GM19239 (cell line): ENCODE measurements around the gene ATP1A4.
A peak's percentile ranks its signal among the peaks of the same experiment; 100 is the strongest.

ENCODE experiments used
- DNase-seq: peaks from one replicate; pipeline ENCODE4 v3.0.0; 2011; ENCODE audit warnings: low spot score; ENCODE audit not compliant: insufficient read length
- FAIRE-seq: peaks from 2 replicates; lab custom pipeline; 2011; peaks lifted over from hg19 to GRCh38; lab: Jason Lieb, UNC

ATP1A4 gene

GRCh38 chr1:160137216-160137862 lies 14.1 kb upstream of the ATP1A4 start:
- FAIRE-seq (no peak), DNase-seq (no peak)

GRCh38 chr1:160139840-160140239 lies 11.6 kb upstream of the ATP1A4 start:
- FAIRE-seq = no peak
- no peak for DNase-seq

- no peak for DNase-seq
- FAIRE-seq = no peak
Observed at GRCh38 chr1:160143695-160144094, 7.7 kb upstream of the ATP1A4 start.

GRCh38 chr1:160144921-160145320 lies 6.5 kb upstream of the ATP1A4 start:
- no peak for DNase-seq

GRCh38 chr1:160146107-160146506 lies 5.3 kb upstream of the ATP1A4 start:
- DNase-seq (no peak), FAIRE-seq (no peak)

More at GRCh38 chr1:160144921-160145320, 6.5 kb upstream of the ATP1A4 start:
- no peak for FAIRE-seq

- no peak for FAIRE-seq
- no peak for DNase-seq
Observed at GRCh38 chr1:160148121-160148520, 3.3 kb upstream of the ATP1A4 start.

GRCh38 chr1:160149233-160149632 lies 2.2 kb upstream of the ATP1A4 start:
- FAIRE-seq = no peak
- DNase-seq = no peak

- FAIRE-seq (no peak), DNase-seq (no peak)
Observed at GRCh38 chr1:160149716-160150115, 1.7 kb upstream of the ATP1A4 start.

GRCh38 chr1:160154790-160155189 lies 3.4 kb downstream of the ATP1A4 start:
- DNase-seq = no peak
- FAIRE-seq = no peak

GRCh38 chr1:160156361-160156760 lies 5.0 kb downstream of the ATP1A4 start:
- FAIRE-seq = no peak
- DNase-seq = no peak

GRCh38 chr1:160157174-160157573 lies 5.8 kb downstream of the ATP1A4 start:
- FAIRE-seq (no peak), DNase-seq (no peak)

- DNase-seq (no peak), FAIRE-seq (no peak)
Observed at GRCh38 chr1:160158031-160158430, 6.6 kb downstream of the ATP1A4 start.

GRCh38 chr1:160158534-160158933 lies 7.1 kb downstream of the ATP1A4 start:
- DNase-seq = no peak
- FAIRE-seq = no peak

- DNase-seq (no peak), FAIRE-seq (no peak)
Observed at GRCh38 chr1:160159846-160160245, 8.4 kb downstream of the ATP1A4 start.

- DNase-seq (no peak), FAIRE-seq (peak; percentile 47)
Observed at GRCh38 chr1:160161965-160162705, 10.7 kb downstream of the ATP1A4 start.

GRCh38 chr1:160162931-160163330 lies 11.5 kb downstream of the ATP1A4 start:
- FAIRE-seq (peak; percentile 31), DNase-seq (no peak)

GRCh38 chr1:160163615-160164014 lies 12.2 kb downstream of the ATP1A4 start:
- DNase-seq (no peak), FAIRE-seq (no peak)

GRCh38 chr1:160164121-160164520 lies 12.7 kb downstream of the ATP1A4 start:
- no peak for FAIRE-seq
- no peak for DNase-seq

- no peak for FAIRE-seq
- no peak for DNase-seq
Observed at GRCh38 chr1:160166166-160166868, 14.9 kb downstream of the ATP1A4 start.

- DNase-seq (no peak), FAIRE-seq (no peak)
Observed at GRCh38 chr1:160167056-160167455, 15.7 kb downstream of the ATP1A4 start.

GRCh38 chr1:160167580-160167979 lies 16.2 kb downstream of the ATP1A4 start:
- DNase-seq = no peak
- FAIRE-seq = no peak
